H1 (cell line): ENCODE data around the gene BABAM1. TPM values are rescaled to one million over a fixed set of nuclear protein-coding genes. Genes with fewer than 3 reads are reported as not detected.

ENCODE experiments used
- ASH2L ChIP-seq: fragments of 200-600, 300-600 bp; sonication (generic); IDR thresholded peaks from one replicate; pipeline ENCODE4 v1.7.1; 2017; ENCODE audit warnings: low read length
- ATF2 ChIP-seq: IDR thresholded peaks from 2 replicates; pipeline ENCODE4 v1.6.1; 2012; ENCODE audit warnings: low read length, inconsistent platforms
- CEBPB ChIP-seq: IDR thresholded peaks from 2 replicates; pipeline ENCODE4 v1.6.1; 2012; ENCODE audit warnings: low read depth, low read length
- CHD7 ChIP-seq: fragments of 300-600 bp; sonication (generic); IDR thresholded peaks from 2 replicates; pipeline ENCODE4 v1.7.1; 2012; ENCODE audit warnings: low read length, moderate library complexity, mild to moderate bottlenecking, inconsistent platforms; ENCODE audit not compliant: insufficient replicate concordance
- HDAC6 ChIP-seq: IDR thresholded peaks from one replicate; pipeline ENCODE4 v1.7.1; 2012; ENCODE audit warnings: low read depth, mild to moderate bottlenecking, inconsistent platforms, low read length, moderate library complexity
- polyA plus RNA-seq, 7 experiments: library from polyadenylated mRNA; depleted of rRNA in 3 of 7; stranded (reverse) in 5 of 7; unstranded in 2 of 7; fragments of >200 nt in 5 of 7; fragments of 200-250 nt in 2 of 7; gene quantifications; 1 replicate in 5 of 7; 2 replicates in 1 of 7; 4 replicates in 1 of 7; pipeline versions ENCODE4 v1.2.1 to v1.2.3, GENCODE V29; 2011 to 2013; ENCODE audit warnings: missing spikeins in 2 of 7, mixed read lengths in 2 of 7
- total RNA-seq: library from RNA; stranded (reverse); fragmentation: NEBNext Ultra II Directional; extraction: Animal tissue kit (Norgen Biotek cat#: 25700); gene quantifications from 2 replicates; pipeline ENCODE4 v1.2.1, GENCODE V29; 2021

BABAM1 gene
- total and polyA plus RNA-seq, 2 of the 8 experiments (the other 6 are each of a cell fraction or from before 2014, with no cell fraction given): 127 to 133 TPM

DNA sequence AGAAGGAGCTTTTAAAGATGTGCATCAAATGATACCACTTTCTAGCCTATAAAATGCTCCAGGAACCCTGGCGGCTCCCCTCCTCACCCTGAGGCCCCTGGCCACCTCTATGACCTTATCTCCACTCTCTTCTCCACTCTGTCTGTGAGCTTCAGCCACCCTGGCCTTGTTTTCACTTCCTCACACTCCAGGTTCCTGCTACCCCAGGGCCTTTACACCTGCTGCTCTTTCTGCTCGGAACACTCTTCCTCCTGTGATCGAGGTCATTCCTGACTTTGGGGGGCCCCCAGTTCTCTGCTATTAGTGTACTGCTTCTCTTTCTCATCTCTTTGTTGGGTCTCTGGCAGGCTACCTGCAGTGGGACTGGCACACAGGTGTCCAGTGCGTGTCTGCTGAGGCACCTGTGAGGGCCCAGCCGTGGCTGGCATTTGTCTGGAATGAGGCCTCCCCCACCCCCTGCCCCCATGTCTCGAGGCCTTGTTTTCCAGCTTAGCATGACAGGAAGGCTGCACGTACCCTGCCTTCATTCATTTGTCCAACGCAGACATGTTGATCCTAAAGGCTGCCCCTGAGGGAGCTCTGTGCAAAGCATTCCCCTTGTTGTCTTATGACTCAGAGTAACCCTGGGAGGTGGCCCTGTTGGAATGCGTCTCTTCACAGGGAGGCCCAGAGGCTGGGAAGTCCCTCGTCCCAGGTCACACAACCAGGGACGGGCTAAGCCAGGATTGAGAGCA, 44.4 kb downstream of the BABAM1 start (continued):
- no peak for TF ChIP-seq CHD7
- TF ChIP-seq ASH2L: no peak
- no peak for TF ChIP-seq CEBPB
- TF ChIP-seq HDAC6: no peak
- no peak for TF ChIP-seq ATF2
- TF ChIP-seq, all 59 proteins: peak for 0
